UCSD-AML1 (cell line): ENCODE measurements around the gene SFMBT2.
A peak's percentile ranks its signal among the peaks of the same experiment; 100 is the strongest.

ENCODE experiments used
- DNase-seq: peaks from one replicate; lab custom pipeline; 2025; ENCODE audit not compliant: unreplicated experiment; lab: John Stamatoyannopoulos, UW

The SFMBT2 gene

DNA sequence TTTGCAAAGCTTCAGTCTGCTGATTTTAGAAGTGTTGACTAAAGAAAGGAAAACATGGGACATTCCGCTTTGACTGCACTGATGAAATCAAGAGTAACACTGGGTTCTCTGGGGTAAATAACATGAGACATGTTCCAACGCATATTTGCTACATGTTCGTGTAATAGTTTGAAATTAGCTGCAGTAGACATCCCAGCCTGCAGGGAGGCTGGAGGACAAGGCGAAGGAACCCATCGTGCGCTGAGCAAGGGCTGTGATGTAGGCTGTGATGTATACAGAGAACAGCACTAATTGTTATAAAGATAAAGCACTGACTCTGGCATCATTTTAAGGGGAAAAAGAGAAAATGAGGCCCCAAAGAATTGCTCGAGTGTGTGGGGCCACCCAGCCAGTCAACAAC, 40.3 kb downstream of the SFMBT2 start:
- no peak for DNase-seq

- no peak for DNase-seq
Measured at GRCh38 chr10:7365027-7365745, 45.6 kb downstream of the SFMBT2 start.

DNA sequence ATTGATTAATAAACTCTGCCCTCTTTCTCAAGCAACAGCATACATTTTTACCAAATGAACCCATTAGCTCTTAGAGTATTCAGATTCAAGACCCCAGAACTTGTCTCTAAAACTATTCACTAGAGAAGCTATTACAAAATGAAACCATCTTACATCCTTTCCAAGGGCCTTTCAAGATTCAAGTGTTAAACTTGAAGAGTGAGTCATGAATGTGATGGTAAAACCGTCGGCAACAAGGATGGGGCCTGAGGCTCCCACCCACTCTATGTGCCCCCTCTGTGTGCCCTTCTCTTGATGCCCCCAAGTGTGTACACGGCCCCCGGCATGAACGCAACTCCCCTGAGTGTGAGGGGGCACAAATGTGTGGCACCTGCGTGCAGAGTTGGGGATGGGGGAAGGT, 46.4 kb downstream of the SFMBT2 start:
- DNase-seq = no peak

DNA sequence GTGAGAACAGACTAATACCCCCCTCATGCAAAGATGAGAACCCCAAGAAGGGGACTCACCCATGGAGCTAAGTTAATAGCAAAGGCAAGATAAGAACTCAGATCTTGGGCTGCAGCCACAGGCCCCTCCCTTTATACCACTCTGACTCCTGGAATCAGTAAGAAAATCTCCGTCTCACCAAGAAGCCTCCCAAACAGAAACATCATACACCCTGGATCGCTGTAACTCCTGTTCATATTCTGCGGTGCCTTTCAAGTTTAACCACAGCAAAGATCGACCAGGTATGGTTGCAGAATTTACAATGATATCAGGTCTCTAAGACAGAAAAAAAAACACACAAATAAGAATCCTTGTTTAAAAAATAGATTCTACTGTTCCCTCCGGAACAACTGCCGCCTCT, 47.1 kb downstream of the SFMBT2 start:
- no peak for DNase-seq

- DNase-seq = no peak
Measured at GRCh38 chr10:7362471-7362870, 48.4 kb downstream of the SFMBT2 start.

GRCh38 chr10:7361316-7361715, 49.5 kb downstream of the SFMBT2 start:
- DNase-seq = no peak

DNA sequence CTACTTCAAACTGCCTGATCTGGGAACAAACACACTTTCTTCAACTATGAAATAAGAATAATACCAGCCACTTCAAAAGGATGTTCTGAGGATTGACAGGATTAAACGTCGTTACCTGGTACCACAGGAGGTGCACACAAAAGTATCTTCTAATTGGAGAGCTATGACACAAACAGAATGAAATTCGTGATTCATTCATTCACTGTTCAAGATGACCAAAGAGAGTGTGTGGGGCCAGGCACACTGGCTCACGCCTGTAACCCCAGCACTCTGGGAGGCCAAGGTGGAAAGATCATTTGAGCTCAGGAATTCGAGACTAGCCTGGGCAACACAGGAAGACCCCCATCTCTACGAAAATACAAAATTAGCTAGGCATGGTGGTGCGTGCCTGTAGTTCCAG, 50.9 kb downstream of the SFMBT2 start:
- DNase-seq = no peak

GRCh38 chr10:7359356-7359755, 51.5 kb downstream of the SFMBT2 start:
- DNase-seq = no peak

- no peak for DNase-seq
Measured at GRCh38 chr10:7357193-7357592, 53.6 kb downstream of the SFMBT2 start.

DNA sequence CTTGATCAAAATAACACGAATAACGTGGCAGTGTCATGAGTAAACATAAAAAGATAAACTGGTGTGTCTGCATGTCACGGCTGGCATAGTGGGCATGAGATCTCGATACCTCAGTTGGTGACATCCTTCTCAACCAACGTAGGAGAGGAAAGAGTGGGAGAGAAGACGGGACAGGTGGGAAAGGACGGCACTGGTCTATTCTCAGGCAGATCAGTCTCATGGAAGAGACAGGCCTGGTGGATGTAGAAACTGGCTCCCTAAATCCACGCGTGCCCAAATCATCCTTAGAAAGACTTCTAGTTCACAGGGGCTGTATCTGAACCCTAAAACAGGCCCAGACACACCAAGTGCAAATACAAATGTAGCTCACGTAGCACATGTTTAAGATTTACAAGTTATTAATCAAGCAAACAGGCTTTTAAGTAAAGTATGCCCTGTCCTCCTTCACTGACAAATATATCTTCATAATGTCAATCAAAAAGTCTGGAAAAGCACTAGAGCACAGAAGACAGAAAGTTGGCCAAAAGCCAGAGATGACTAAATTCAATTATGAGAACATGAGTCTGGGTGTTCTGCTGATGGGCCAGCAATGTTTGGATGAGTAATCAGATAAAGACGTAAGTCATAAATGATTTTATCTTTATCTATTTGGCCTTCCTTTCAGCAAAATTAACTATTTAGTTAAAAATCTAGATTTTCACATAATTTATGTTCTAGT, 56.3 kb downstream of the SFMBT2 start:
- no peak for DNase-seq

DNA sequence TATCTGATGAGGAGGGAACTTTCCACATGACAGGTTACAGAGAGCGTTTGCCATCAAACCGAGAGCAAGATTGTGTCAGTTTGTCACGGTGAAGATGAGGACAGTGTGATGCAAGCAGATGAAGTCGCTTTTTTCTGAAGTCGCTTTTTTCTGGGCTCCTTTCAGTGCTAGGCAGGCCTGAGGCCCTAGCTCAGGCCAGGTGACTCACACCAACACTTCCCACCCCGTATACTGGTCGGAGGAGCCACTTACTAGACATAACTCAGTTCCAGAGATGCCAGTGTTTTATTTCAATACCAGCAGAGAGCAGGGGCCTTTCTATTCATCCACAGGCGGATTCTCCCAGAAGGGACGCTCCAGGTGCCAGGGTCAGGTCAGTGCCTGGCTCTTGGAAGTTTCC, 58.9 kb downstream of the SFMBT2 start:
- no peak for DNase-seq

DNA sequence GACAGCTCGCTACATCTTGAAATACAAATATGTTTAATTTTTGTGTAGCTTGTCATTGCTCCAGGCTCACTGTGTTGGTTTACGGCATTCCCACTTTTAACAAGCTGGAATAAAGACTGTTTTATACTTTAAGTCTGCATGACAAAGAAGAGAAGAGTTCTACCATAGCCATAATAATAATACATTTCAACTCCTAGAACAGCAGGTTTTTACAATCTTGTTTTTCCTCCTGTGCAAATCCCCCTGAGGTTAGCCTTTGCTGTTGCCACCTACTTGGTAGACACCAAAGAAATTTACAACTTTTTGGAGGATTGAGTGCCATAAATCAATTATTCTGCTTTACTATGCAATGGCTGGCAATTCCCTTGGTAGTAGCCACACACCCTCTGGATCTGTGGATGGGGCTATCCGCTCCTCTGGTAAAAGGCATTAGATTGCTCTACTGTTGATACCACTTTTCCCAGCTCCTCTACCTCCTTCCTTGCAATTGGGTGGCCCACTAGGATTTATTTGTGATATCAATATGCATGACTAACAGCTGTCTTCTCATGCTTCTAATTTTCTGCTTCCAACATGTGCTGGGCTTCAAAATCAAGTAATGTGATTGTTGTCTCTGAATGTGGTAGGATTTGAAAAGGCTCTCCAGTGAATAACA, 60.2 kb downstream of the SFMBT2 start:
- no peak for DNase-seq

DNA sequence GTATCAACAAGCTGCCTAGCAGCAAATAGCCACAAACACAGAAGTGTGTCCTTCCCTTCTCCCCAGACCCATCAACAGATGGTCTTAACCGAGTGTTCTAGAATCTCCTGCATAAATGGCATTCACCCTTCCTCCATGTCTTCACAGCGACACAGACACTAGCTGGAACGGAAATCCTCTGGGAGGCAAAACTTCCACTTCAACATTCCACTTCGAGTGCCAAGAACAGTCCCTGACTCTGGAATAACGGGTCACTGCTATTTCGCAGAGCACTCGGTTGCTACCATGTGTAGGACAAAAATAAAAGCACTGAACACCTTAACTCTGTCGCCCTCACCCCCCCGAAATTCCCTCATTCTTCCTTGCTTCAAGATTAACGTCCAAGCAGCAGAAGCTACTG, 65.1 kb downstream of the SFMBT2 start:
- DNase-seq = no peak

- no peak for DNase-seq
Measured at GRCh38 chr10:7343040-7343439, 67.8 kb downstream of the SFMBT2 start.

- DNase-seq = no peak
Measured at GRCh38 chr10:7340179-7340874, 70.5 kb downstream of the SFMBT2 start.

GRCh38 chr10:7339510-7339909, 71.3 kb downstream of the SFMBT2 start:
- DNase-seq = no peak

DNA sequence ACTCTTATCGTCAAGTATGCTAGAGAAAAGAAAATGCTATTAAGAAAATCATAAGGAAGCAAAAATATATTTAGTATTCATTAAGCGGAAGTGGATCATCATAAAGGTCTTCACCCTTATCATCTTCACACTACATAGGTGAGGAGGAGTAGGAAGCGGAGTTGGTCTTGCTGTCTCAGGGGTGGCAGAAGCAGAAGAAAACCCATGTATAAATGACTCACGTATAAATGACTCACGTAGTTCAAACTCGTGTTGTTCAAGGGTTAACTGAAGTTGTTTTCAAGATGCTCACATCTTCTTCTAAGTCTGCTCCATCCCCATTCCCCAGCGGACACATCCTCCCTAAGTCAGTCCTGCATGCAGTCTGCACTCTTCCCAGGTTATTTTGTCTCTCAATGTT, 72.4 kb downstream of the SFMBT2 start:
- no peak for DNase-seq

- peak; percentile 40 for DNase-seq
Measured at GRCh38 chr10:7337431-7338171, 73.2 kb downstream of the SFMBT2 start.

DNA sequence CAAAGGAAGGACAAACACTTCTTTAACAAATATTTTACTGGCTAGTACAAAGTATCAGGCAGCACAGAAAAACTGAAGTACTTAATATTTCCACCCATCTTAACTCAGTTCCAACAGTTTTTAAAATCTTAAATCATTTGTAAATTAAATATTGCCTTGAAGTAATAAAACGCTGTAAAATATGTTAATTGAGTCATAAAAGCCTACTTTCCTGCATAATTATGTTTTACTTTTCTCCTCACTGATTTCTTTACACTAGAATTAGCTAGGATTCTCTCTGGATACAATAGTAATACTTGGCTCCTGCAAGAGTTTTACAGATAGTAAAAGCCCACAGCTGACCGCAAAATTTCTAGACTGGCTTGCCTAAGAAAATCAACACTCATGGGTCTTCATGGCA, 74.9 kb downstream of the SFMBT2 start:
- no peak for DNase-seq

DNA sequence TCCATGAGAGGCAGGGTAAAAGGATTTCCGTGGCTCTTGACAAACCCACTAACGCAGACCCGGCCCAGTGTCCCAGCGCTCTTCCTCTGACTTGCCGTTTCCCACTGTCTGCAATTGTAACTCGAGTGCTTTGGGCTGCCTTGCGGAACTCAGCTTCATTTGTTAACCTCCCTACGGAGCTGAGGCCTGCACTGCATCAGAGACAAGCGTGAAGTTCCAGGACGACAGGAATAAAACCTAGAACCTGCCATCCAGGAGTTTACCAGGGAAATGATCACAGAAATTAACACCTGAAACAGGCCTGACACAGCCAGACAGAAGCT, 76.2 kb downstream of the SFMBT2 start:
- no peak for DNase-seq

GRCh38 chr10:7333961-7334641, 76.7 kb downstream of the SFMBT2 start:
- no peak for DNase-seq
